HL-60 (cell line): ENCODE data around the gene THEM4.
A peak's percentile ranks its signal among the peaks of the same experiment; 100 is the strongest.
"Not testable (repeated sequence)": the region's sequence is repeated elsewhere in the genome, so short reads cannot be mapped to it uniquely, and the experiment has no call there.

ENCODE experiments used
- DNase-seq, 2 experiments: peaks; one replicate each; pipeline ENCODE4 v3.0.0-alpha.2; 2010 to 2020; ENCODE audit warnings: low read depth in 1 of 2, low spot score in 1 of 2
- H3K27ac ChIP-seq: fragments of 250-450 bp; sonication (Bioruptor Pico); replicated peaks from 2 replicates; pipeline ENCODE4 v1.5.1; 2020; ENCODE audit warnings: mild to moderate bottlenecking, moderate library complexity
- H3K27me3 ChIP-seq: fragments of 250-450 bp; sonication (Bioruptor Pico); 2 replicates; pipeline ENCODE4 v1.5.1; 2021; ENCODE audit warnings: mild to moderate bottlenecking, moderate library complexity; ENCODE audit not compliant: insufficient read depth, poor library complexity, severe bottlenecking
- H3K4me3 ChIP-seq: replicated peaks from 2 replicates; pipeline ENCODE4 v1.5.1; 2011; ENCODE audit warnings: mild to moderate bottlenecking, control low read depth, low read length; ENCODE audit not compliant: insufficient read depth
- GABPA ChIP-seq: IDR thresholded peaks from 2 replicates; pipeline ENCODE4 v1.6.1; 2012; ENCODE audit warnings: low read depth
- POLR2AphosphoS5 ChIP-seq: IDR thresholded peaks from 2 replicates; pipeline ENCODE4 v1.6.1; 2012; ENCODE audit warnings: low read depth
- SPI1 ChIP-seq: IDR thresholded peaks from 2 replicates; pipeline ENCODE4 v1.6.1; 2012; ENCODE audit warnings: low read depth, mild to moderate bottlenecking, borderline replicate concordance
- TF ChIP-seq, protein P1 (sequence below): IDR thresholded peaks from one replicate; pipeline ENCODE4 v1.5.1; 2011; ENCODE audit warnings: low read length, control low read depth, inconsistent platforms; ENCODE audit not compliant: insufficient read depth
- TF ChIP-seq, protein P2 (sequence below): IDR thresholded peaks from 2 replicates; pipeline ENCODE4 v1.6.1; 2012; ENCODE audit warnings: low read depth; ENCODE audit not compliant: insufficient replicate concordance

The THEM4 gene

DNA sequence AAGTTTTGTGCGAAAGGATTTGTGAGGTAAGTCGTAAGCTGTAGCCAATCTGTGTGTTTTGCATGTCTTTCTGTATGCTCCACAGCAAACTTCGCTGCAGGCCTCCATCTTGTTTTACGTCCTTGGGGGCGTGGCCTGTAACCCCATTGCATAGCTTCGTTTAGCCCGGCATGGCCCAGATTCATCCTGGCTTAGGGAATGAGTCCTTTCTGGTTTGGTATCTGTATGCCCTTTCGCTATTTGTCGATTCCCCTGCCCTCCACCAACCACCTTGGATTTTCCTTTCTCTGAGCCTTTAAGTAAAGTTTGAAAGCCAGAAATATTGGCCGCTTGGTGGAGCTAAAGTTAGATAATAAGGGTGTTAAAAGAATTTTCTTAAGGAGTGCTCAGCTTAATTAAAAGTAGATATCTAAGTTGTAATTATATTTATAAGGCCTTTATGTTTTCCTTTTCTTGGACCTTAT, 1.1 kb downstream of the THEM4 start:
- peak in 1 of 2 experiments; percentile 41 for DNase-seq
- peak overlapping the region; percentile 72 for H3K4me3 ChIP-seq
- H3K27ac ChIP-seq, result peak overlapping the region; percentile 97
- TF ChIP-seq, protein P1, sequence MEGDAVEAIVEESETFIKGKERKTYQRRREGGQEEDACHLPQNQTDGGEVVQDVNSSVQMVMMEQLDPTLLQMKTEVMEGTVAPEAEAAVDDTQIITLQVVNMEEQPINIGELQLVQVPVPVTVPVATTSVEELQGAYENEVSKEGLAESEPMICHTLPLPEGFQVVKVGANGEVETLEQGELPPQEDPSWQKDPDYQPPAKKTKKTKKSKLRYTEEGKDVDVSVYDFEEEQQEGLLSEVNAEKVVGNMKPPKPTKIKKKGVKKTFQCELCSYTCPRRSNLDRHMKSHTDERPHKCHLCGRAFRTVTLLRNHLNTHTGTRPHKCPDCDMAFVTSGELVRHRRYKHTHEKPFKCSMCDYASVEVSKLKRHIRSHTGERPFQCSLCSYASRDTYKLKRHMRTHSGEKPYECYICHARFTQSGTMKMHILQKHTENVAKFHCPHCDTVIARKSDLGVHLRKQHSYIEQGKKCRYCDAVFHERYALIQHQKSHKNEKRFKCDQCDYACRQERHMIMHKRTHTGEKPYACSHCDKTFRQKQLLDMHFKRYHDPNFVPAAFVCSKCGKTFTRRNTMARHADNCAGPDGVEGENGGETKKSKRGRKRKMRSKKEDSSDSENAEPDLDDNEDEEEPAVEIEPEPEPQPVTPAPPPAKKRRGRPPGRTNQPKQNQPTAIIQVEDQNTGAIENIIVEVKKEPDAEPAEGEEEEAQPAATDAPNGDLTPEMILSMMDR, result peak; percentile 17
- TF ChIP-seq POLR2AphosphoS5, result no peak
- no peaks in the 10 kb centered on the region for H3K27me3 ChIP-seq

DNA sequence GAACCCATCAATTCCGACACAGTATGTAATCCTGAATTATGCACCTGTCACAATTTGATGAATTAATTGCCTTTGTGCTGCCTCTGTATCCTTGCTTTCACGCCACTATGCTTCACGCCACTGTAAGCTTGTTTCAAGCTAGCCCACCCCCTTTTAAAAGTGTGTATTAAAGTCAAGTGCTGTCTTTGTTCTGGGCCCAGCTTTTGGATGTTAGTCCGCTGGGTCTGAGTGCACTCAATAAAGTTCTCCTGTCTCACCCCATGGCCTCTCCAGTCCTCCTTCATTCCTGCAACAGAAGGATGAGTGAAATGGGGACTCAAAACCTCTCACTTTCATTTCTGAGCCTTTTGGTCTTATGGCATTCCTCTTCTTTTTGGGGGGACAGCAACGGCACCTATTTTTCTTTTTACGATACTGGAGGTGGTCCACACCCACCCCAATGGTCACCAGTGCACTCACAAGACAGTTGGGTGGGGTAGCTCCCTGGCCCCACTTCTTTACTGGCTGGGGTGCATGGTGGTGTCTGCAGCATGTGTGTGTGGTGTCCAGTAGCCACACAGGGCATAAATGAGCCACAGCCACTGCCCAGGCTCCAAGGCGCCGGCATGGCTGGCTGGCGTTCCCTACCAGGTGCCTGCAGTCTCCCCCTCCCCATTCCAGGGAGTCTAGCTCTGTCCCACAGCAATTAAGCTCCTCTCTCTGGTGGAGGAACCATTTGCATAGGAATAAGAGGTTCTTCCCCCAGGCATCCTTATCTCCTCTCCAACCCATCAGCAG, 1.8 kb downstream of the THEM4 start:
- Histone ChIP-seq H3K27ac (no peak overlapping the region), H3K4me3 (no peak overlapping the region), H3K27me3 (no peaks in the 10 kb centered on the region)
- no peak for DNase-seq
- TF ChIP-seq, protein P2, sequence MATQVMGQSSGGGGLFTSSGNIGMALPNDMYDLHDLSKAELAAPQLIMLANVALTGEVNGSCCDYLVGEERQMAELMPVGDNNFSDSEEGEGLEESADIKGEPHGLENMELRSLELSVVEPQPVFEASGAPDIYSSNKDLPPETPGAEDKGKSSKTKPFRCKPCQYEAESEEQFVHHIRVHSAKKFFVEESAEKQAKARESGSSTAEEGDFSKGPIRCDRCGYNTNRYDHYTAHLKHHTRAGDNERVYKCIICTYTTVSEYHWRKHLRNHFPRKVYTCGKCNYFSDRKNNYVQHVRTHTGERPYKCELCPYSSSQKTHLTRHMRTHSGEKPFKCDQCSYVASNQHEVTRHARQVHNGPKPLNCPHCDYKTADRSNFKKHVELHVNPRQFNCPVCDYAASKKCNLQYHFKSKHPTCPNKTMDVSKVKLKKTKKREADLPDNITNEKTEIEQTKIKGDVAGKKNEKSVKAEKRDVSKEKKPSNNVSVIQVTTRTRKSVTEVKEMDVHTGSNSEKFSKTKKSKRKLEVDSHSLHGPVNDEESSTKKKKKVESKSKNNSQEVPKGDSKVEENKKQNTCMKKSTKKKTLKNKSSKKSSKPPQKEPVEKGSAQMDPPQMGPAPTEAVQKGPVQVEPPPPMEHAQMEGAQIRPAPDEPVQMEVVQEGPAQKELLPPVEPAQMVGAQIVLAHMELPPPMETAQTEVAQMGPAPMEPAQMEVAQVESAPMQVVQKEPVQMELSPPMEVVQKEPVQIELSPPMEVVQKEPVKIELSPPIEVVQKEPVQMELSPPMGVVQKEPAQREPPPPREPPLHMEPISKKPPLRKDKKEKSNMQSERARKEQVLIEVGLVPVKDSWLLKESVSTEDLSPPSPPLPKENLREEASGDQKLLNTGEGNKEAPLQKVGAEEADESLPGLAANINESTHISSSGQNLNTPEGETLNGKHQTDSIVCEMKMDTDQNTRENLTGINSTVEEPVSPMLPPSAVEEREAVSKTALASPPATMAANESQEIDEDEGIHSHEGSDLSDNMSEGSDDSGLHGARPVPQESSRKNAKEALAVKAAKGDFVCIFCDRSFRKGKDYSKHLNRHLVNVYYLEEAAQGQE, result no peak
- TF ChIP-seq GABPA, result no peak
- TF ChIP-seq SPI1, result no peak
- TF ChIP-seq, protein P1, result no peak
- no peak for TF ChIP-seq POLR2AphosphoS5

DNA sequence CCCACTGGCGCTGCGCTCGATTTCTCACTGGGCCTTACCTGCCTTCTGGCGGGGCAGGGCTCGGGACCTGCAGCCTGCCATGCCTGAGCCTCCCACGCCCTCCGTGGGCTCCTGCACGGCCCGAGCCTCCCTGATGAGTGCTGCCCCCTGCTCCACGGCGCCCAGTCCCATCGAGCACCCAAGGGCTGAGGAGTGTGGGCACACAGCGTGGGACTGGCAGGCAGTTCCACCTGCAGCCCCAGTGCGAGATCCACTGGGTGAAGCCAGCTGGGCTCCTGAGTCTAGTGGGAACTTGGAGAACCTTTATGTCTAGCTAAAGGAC, 3.0 kb downstream of the THEM4 start:
- H3K27ac ChIP-seq, H3K4me3 ChIP-seq, DNase-seq, H3K27me3 ChIP-seq: not testable (repeated sequence)

DNA sequence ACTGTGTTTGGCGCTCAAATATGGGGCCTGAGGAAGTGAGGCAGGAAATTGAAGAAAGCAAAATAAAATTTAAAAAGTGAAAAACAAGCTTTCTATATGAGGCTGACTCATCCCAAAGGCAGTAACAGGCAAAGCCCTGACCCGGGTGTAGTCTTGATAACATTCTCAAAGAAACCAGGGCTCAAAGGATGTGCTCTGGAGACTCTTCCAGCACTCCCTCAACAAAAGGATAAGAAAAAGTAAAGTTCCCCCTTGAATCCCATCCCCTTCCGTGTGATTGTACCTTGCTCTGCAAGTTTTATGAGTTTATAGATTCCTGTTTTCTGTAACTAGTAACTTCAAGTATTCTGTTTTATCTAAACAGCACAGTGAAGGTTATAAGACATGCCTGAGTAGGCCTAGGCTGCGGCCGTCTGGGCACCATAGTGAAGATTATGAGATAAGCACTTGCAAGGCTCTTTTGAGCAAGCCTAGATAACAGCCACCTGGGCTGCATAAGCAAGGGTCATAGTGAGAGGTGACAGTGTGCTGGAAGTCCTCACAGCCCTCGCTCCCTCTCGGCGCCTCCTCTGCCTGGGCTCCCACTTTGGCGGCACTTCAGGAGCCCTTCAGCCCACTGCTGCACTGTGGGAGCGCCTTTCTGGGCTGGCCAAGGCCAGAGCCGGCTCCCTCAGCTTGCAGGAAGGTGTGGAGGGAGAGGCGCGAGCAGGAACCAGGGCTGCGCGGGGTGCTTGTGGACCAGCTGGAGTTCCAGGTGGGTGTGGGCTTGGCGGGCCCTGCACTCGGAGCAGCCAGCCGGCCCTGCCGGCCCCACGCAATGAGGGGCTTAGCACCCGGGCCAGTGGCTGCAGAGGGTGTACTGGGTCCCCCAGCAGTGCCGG, 3.6 kb downstream of the THEM4 start:
- H3K27me3 ChIP-seq, DNase-seq, H3K4me3 ChIP-seq, H3K27ac ChIP-seq: not testable (repeated sequence)

DNA sequence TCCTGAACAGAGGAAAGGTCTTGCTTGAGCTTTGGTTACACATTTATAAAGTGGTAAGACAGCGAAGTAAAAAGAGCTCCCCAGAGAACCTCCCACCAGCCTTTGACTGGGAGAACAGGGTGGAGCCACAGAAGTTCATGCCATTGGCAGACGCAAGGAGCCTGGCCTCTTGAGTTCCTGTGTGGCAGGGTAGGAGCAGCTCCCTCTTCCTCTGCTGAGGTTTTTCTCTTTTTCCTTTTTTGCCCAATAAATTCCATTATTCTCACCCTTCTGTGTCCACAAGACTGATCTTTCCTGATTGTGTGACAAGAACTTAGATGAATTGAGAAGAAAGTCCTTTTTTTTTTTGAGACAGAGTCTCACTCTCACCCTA, 4.3 kb downstream of the THEM4 start:
- Histone ChIP-seq H3K27ac (no peak overlapping the region), H3K4me3 (no peak overlapping the region), H3K27me3 (no peaks in the 10 kb centered on the region)
- no peak for TF ChIP-seq POLR2AphosphoS5
- TF ChIP-seq, protein P1, result no peak
- TF ChIP-seq, protein P2, result no peak
- DNase-seq, result no peak
